AG04450 (cell line): Measurements from ENCODE around the gene C8B. TPM values are rescaled to one million over a fixed set of nuclear protein-coding genes. Genes with fewer than 3 reads are reported as not detected.

Experiments
- CTCF ChIA-PET: fragments of 300-600, 350-600 bp; formaldehyde crosslinking; extraction: SDS; loops from one replicate; lab custom pipeline; 2022; ENCODE audit warnings: antibody characterized with exemption, inconsistent platforms; lab: Charles Lee
- POLR2A ChIA-PET: fragments of 350-600 bp; formaldehyde crosslinking; extraction: SDS; loops from one replicate; lab custom pipeline; 2021; ENCODE audit warnings: antibody characterized with exemption, inconsistent platforms; lab: Yijun Ruan, JAX
- DNase-seq: peaks from one replicate; pipeline ENCODE4 v3.0.0-alpha.2; 2011; ENCODE audit warnings: low read depth, low spot score
- H3K27ac ChIP-seq: one replicate; pipeline ENCODE4 v1.5.1; 2012; ENCODE audit warnings: low read depth, low read length, control low read depth
- H3K27me3 ChIP-seq: one replicate; pipeline ENCODE4 v1.6.0; 2012; ENCODE audit warnings: low read length; ENCODE audit not compliant: control insufficient read depth, insufficient read depth
- H3K4me3 ChIP-seq: 2 replicates; pipeline ENCODE4 v1.5.1; 2011; ENCODE audit warnings: mild to moderate bottlenecking, low read depth, low read length, control low read depth
- H3K9me3 ChIP-seq: 2 replicates; pipeline ENCODE4 v1.5.1; 2012; ENCODE audit warnings: low read length; ENCODE audit not compliant: control insufficient read depth, insufficient read depth
- CTCF ChIP-seq: IDR thresholded peaks from 2 replicates; pipeline ENCODE4 v1.5.1; 2011; ENCODE audit warnings: low read depth, low read length, control low read depth, inconsistent platforms
- polyA minus RNA-seq: library from RNA; depleted of rRNA, polyadenylated mRNA; stranded (reverse); fragments of >200 nt; gene quantifications from 2 replicates; pipeline ENCODE4 v1.2.3, GENCODE V29; 2011; rRNA and poly(A)+ RNA removed
- polyA plus RNA-seq: library from polyadenylated mRNA; depleted of rRNA; stranded (reverse); fragments of >200 nt; gene quantifications from 2 replicates; pipeline ENCODE4 v1.2.3, GENCODE V29; 2011; rRNA removed

Gene C8B
- polyA plus RNA-seq (not detected in 2 replicates), polyA minus RNA-seq (not detected in 2 replicates)

- H3K27me3 ChIP-seq, result no peaks in the 10 kb centered on the region
- H3K4me3 ChIP-seq, result no peak within 1 kb of the TSS
- H3K9me3 ChIP-seq, result no peaks in the 10 kb centered on the region
- no peak for TF ChIP-seq CTCF
- no peak within 1 kb of the TSS for H3K27ac ChIP-seq
- no peak for DNase-seq
- CTCF ChIA-PET, result interaction anchor here (4.2 kb wide), 1 partner anchor 134 kb away, joined by 19 read pairs; no protein-coding TSS in a partner anchor
- POLR2A ChIA-PET, result no interaction called here
Observed at GRCh38 chr1:56965916-56966697, at the start of gene C8B. Gene C8B (minus strand): TSS chr1:56966015. CDS start chr1:56965948, 67 bp downstream.

- TF ChIP-seq CTCF, result no peak
Observed at GRCh38 chr1:57015071-57015470, 49.3 kb upstream of the C8B start.

GRCh38 chr1:57013522-57013921 lies 47.7 kb upstream of the C8B start:
- ChIA-PET CTCF (no interaction called here), POLR2A (no interaction called here)
- Histone ChIP-seq H3K9me3 (no peaks in the 10 kb centered on the region), H3K27ac (no peak overlapping the region), H3K4me3 (no peak overlapping the region), H3K27me3 (no peaks in the 10 kb centered on the region)
- no peak for DNase-seq
- no peak for TF ChIP-seq CTCF

More at GRCh38 chr1:57015071-57015470, 49.3 kb upstream of the C8B start:
- Histone ChIP-seq H3K4me3 (no peak overlapping the region), H3K9me3 (no peaks in the 10 kb centered on the region), H3K27ac (no peak overlapping the region), H3K27me3 (no peaks in the 10 kb centered on the region)
- CTCF ChIA-PET, result no interaction called here
- no peak for DNase-seq
- POLR2A ChIA-PET, result no interaction called here

GRCh38 chr1:57012315-57012714 lies 46.5 kb upstream of the C8B start:
- Histone ChIP-seq H3K27me3 (no peaks in the 10 kb centered on the region), H3K9me3 (no peaks in the 10 kb centered on the region), H3K4me3 (no peak overlapping the region), H3K27ac (no peak overlapping the region)
- CTCF ChIA-PET, result no interaction called here
- POLR2A ChIA-PET, result no interaction called here
- DNase-seq, result no peak
- TF ChIP-seq CTCF, result no peak

- no peak for DNase-seq
- TF ChIP-seq CTCF, result no peak
- Histone ChIP-seq H3K27ac (no peak overlapping the region), H3K27me3 (no peaks in the 10 kb centered on the region), H3K9me3 (no peaks in the 10 kb centered on the region), H3K4me3 (no peak overlapping the region)
- CTCF ChIA-PET, result no interaction called here
- POLR2A ChIA-PET, result no interaction called here
Observed at GRCh38 chr1:57010511-57010910, 44.7 kb upstream of the C8B start.
